ENCODE data around the gene PLOD3. TPM values are rescaled to one million over a fixed set of nuclear protein-coding genes. Genes with fewer than 3 reads are reported as not detected.

The PLOD3 gene
- total and polyA plus RNA-seq, 7 donors = 12.9 to 45.4 (median 19.1) TPM

GRCh38 chr7:101179117-101179516, 38.3 kb downstream of the PLOD3 start:
- H3K27me3 ChIP-seq (ENCODE audit: insufficient read depth in 3 of 3, low read length in 2 of 3) = peaks cover 0 to 82% (median 24%) of the 10 kb centered on the region in 3 donors
- H3K27ac ChIP-seq = no peak overlapping the region
- no peaks in the 10 kb centered on the region for H3K9me3 ChIP-seq
- intact Hi-C loops (cut with DNase I) = no loop called here
- no peak overlapping the region for H3K4me3 ChIP-seq
- ATAC-seq (no peak), DNase-seq (no peak)
- H3K4me1 ChIP-seq = no peaks in the 10 kb centered on the region
- 1% methylated on average over 18 to 20 of the region's 20 CpGs for WGBS, 3 donors
- TF ChIP-seq CTCF (IDR thresholded peaks at IDR 0.05) = no peak
- H3K36me3 ChIP-seq (ENCODE audit: insufficient read depth in 1 of 2, low read depth in 1 of 2) = no peaks in the 10 kb centered on the region

- DNase-seq = no peak
- no peaks in the 10 kb centered on the region for H3K9me3 ChIP-seq
- no peaks in the 10 kb centered on the region for H3K36me3 ChIP-seq (ENCODE audit: insufficient read depth in 1 of 2, low read depth in 1 of 2)
- WGBS, 3 donors = 44 to 64% (median 61%) methylated on average over 2 of the region's 2 CpGs
- no peak overlapping the region for H3K27ac ChIP-seq
- no peak overlapping the region for H3K4me3 ChIP-seq
- no peak for ATAC-seq
- TF ChIP-seq CTCF (IDR thresholded peaks at IDR 0.05) = no peak
- peaks cover 11% of the 10 kb centered on the region for H3K4me1 ChIP-seq
- intact Hi-C loops (cut with DNase I) = no loop called here
- peaks cover 0 to 90% (median 36%) of the 10 kb centered on the region in 3 donors for H3K27me3 ChIP-seq (ENCODE audit: insufficient read depth in 3 of 3, low read length in 2 of 3)
Measured at GRCh38 chr7:101177644-101178043, 39.7 kb downstream of the PLOD3 start.

- no peak overlapping the region for H3K27ac ChIP-seq
- 23 to 38% (median 38%) methylated on average over 3 of the region's 3 CpGs for WGBS, 3 donors
- ATAC-seq (no peak), DNase-seq (no peak)
- H3K9me3 ChIP-seq = no peaks in the 10 kb centered on the region
- H3K4me3 ChIP-seq = no peak overlapping the region
- intact Hi-C loops (cut with DNase I) = no loop called here
- H3K4me1 ChIP-seq = peaks cover 17% of the 10 kb centered on the region
- H3K36me3 ChIP-seq (ENCODE audit: insufficient read depth in 1 of 2, low read depth in 1 of 2) = no peaks in the 10 kb centered on the region
- TF ChIP-seq CTCF (IDR thresholded peaks at IDR 0.05) = no peak
- H3K27me3 ChIP-seq (ENCODE audit: insufficient read depth in 3 of 3, low read length in 2 of 3) = peaks cover 0 to 99% (median 48%) of the 10 kb centered on the region in 3 donors
Measured at GRCh38 chr7:101175664-101176063, 41.7 kb downstream of the PLOD3 start.

GRCh38 chr7:101174322-101174854, 43.0 kb downstream of the PLOD3 start:
- Histone ChIP-seq H3K27me3 (ENCODE audit: insufficient read depth in 3 of 3, low read length in 2 of 3) (peaks cover 0 to 99% (median 50%) of the 10 kb centered on the region in 3 donors), H3K27ac (no peak overlapping the region), H3K36me3 (ENCODE audit: insufficient read depth in 1 of 2, low read depth in 1 of 2) (no peaks in the 10 kb centered on the region), H3K4me3 (no peak overlapping the region), H3K4me1 (peaks cover 17% of the 10 kb centered on the region), H3K9me3 (no peaks in the 10 kb centered on the region)
- DNase-seq (no peak), ATAC-seq (no peak)
- intact Hi-C loops (cut with DNase I) = no loop called here
- no peak for TF ChIP-seq CTCF (IDR thresholded peaks at IDR 0.05)
- WGBS, 3 donors = 4 to 5% (median 5%) methylated on average over 26 to 28 of the region's 28 CpGs

- H3K9me3 ChIP-seq = no peaks in the 10 kb centered on the region
- DNase-seq = no peak
- TF ChIP-seq CTCF (IDR thresholded peaks at IDR 0.05) = no peak
- WGBS, 3 donors = 3 to 5% (median 4%) methylated on average over 16 of the region's 16 CpGs
- no peaks in the 10 kb centered on the region for H3K36me3 ChIP-seq (ENCODE audit: insufficient read depth in 1 of 2, low read depth in 1 of 2)
- intact Hi-C loops (cut with DNase I) = no loop called here
- peaks cover 17% of the 10 kb centered on the region for H3K4me1 ChIP-seq
- peak overlapping the region; percentile 39 for H3K4me3 ChIP-seq
- no peak overlapping the region for H3K27ac ChIP-seq
- peak in 3 of 4 donors; percentile 53 to 68 (median 60) for ATAC-seq
- peaks cover 0 to 99% (median 52%) of the 10 kb centered on the region in 3 donors for H3K27me3 ChIP-seq (ENCODE audit: insufficient read depth in 3 of 3, low read length in 2 of 3)
Measured at GRCh38 chr7:101173752-101174244, 43.6 kb downstream of the PLOD3 start.
